Subcutaneous adipose tissue (tissue), 4 donors: ENCODE data around the gene CGB8. TPM values are rescaled to one million over a fixed set of nuclear protein-coding genes. Genes with fewer than 3 reads are reported as not detected.

ENCODE experiments used
- CTCF ChIP-seq: fragments of 450-650 bp; IDR thresholded peaks from one replicate; pipeline ENCODE4 v1.5.1; 2016; ENCODE audit warnings: low read depth, mild to moderate bottlenecking, control low read depth, antibody characterized with exemption, moderate library complexity
- total RNA-seq, 4 donors: library from RNA; depleted of rRNA; stranded (reverse); fragments of >200 nt; gene quantifications; one replicate each; pipeline ENCODE4 v1.1.0, GENCODE V29; 2016

Gene CGB8
- total RNA-seq, 4 donors from 2014 or later: not detected

DNA sequence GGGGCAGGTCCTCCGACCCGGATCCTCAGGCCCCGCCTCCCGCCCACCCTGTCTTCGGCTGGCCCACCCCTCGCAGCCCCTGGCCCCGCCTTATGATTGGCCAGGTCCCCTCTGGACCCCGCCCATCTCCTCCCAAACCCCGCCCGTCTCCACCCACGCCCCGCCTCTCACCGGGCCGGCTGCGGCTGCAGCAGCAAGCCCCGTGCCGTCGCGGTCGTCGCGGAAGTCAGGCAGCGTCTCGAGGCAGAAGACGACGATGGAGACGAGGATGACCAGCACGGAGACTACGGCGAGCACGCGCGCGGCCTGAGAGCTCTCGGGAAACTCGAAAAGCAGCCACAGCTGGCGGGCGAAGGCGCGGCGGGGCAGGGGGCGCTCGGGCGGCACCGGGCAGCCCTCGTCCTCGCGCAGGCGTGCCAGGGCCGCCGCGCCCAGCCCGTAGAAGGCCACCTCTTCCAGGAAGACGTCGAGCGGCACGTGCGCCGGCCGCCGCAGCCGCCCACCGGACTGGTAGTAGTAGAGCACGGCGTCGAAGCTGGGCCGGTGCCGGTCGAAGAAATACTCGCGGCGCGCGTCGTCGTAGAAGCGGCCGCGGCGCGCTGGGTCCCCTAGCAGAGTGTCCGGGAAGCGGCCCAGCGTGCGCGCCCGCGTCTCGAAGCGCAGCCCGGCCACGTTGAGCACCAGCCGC, 23.1 kb upstream of the CGB8 start:
- no peak for TF ChIP-seq CTCF

DNA sequence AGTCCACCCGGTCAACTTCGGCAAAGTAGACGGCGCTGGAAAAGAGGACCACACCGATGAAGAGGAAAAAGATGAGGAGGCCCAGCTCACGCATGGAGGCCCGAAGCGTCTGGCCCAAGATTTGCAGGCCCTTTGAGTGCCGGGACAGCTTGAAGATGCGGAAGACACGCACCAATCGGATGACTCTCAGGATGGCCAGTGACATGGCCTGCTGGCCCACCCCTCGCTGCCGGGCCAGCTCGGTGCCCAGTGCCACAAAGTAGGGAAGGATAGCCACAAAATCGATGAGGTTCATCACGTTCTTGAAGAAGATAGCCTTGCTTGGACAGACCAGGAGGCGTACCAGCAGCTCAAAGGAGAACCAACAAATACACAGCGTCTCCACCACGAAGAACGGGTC, 21.5 kb upstream of the CGB8 start:
- no peak for TF ChIP-seq CTCF

DNA sequence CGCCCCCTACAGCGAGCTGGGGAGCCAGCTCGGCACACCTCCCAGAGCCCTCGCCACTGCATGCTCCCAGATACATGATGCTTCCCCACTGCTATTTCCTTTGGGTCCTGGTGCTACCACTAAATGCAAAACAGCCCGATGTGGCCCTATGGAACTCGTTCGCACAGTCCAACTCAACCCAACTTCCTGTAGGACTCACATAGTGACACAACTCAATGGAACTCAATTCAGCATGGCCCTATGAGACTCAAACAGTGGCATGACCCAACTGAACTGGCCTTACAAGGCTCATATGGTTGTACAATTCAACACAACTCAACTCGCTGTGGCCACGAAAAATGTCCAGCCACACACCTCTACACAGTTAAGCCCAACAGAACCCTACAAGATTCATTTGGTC, 20.1 kb upstream of the CGB8 start:
- no peak for TF ChIP-seq CTCF

- no peak for TF ChIP-seq CTCF
These were observed 18.6 kb upstream of the CGB8 start for GRCh38 chr19:49067554-49067953.

DNA sequence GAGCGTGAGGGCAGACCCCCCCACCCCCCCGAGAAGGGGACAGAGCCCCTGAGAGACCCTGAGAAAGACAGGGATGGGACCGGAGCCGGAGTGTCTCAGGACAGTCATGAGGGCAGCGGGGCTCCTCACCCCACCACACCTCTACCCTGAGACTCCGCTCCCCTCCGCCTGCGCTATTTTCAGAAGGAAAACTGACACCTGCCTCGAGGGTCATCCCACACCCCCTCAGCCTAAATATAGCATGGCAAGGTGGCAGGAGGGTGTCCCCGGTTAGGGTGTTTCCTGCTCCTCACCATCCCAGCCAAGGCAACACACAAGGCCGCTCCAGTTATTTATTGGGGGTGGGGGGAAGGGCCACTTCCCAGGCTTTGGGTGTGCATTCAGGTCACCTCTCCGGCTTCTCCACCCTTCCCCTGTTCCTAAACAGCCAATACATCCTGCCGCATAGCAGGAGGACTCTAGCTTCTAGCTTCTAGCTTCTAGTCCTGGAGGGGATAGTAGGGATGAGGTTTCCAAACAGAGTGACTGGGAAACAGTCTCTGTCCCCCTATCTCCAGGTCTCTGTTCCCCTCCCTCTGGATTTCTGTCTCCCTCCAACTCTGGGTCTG, 17.1 kb upstream of the CGB8 start:
- TF ChIP-seq CTCF: no peak

- TF ChIP-seq CTCF: no peak
These were observed 16.1 kb upstream of the CGB8 start, which contains the start of gene NTF4 for GRCh38 chr19:49064768-49065611. NTF4 (minus strand) TSS chr19:49064818; CDS start chr19:49061997, 2,821 bp downstream.

DNA sequence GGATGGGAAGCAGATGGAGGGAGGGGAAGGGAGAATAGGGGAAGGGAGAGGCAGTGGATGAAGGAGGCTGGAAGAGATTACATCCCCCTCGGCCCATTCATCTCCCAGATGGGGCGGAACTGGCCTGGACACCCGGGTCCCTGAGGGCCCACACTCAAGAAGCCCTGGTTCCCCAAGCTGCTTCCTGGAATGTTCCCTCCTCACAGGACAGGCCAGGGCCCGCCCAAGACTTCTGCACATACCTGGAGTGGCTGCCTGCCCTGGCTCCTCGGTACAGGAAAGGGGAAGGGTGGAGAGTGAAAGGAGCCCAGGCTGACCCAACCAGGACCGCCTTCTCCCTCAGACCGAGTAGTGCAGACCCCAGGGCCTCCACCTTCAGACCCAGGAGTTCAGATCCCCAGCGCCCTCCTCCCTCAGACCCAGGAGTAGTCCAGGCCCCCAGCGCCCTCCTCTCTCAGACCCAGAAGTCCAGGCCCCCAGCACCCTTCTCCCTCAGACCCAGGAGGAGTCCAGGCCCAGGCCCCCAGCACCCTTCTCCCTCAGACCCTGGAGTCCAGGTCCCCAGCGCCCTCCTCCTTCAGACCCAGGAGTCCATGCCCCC, 15.2 kb upstream of the CGB8 start:
- TF ChIP-seq CTCF: no peak
